ENCODE results near the gene INSC. TPM values are rescaled to one million over a fixed set of nuclear protein-coding genes. Genes with fewer than 3 reads are reported as not detected.

Gene INSC
- polyA plus RNA-seq, 1 donor from 2014 or later: 0.31 TPM

GRCh38 chr11:15101072-15101709 lies 13.5 kb upstream of the INSC start:
- peaks cover 21% of the 10 kb centered on the region for H3K27me3 Mint-ChIP-seq
- H3K4me1 Mint-ChIP-seq: peaks cover 1 to 7% (median 5%) of the 10 kb centered on the region in 3 donors
- H3K27ac Mint-ChIP-seq: no peak overlapping the region
- H3K4me3 Mint-ChIP-seq: no peak overlapping the region
- H3K36me3 Mint-ChIP-seq: peaks cover 2% of the 10 kb centered on the region
- peaks cover 0 to 9% (median 0%) of the 10 kb centered on the region in 3 donors for H3K9me3 Mint-ChIP-seq

DNA sequence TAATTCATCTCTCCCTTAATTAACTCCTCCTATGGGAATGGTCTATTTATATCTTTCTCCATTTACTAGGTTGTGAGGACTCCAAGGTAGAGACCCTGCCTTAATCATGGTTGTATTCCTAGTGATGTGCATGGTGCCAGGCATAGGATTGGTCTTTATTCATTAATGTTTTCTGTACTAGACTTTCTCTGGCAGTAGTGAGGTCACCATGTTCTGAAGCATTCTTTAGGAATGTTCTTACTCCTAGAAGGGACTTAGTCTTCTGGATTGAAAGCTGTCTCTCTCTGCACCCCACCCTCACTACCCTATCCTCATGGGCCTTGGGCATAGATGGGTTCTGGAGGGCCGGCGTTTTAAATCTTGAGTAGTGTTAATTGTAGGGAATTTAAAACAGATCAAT lies 10.6 kb upstream of the INSC start:
- Mint-ChIP-seq H3K4me1 (peaks cover 19 to 25% (median 22%) of the 10 kb centered on the region in 3 donors), H3K36me3 (peaks cover 3% of the 10 kb centered on the region), H3K4me3 (no peak overlapping the region), H3K9me3 (peaks cover 0 to 9% (median 0%) of the 10 kb centered on the region in 3 donors), H3K27ac (peak overlapping the region in 1 of 3 donors; percentile 47), H3K27me3 (peaks cover 12% of the 10 kb centered on the region)

GRCh38 chr11:15106201-15106965 lies 8.3 kb upstream of the INSC start:
- peaks cover 25 to 38% (median 36%) of the 10 kb centered on the region in 3 donors for H3K4me1 Mint-ChIP-seq
- no peak overlapping the region for H3K4me3 Mint-ChIP-seq
- peak overlapping the region in 1 of 3 donors; percentile 16 for H3K27ac Mint-ChIP-seq
- peaks cover 3% of the 10 kb centered on the region for H3K36me3 Mint-ChIP-seq
- H3K27me3 Mint-ChIP-seq: peaks cover 2% of the 10 kb centered on the region
- H3K9me3 Mint-ChIP-seq: peaks cover 0 to 9% (median 0%) of the 10 kb centered on the region in 3 donors

DNA sequence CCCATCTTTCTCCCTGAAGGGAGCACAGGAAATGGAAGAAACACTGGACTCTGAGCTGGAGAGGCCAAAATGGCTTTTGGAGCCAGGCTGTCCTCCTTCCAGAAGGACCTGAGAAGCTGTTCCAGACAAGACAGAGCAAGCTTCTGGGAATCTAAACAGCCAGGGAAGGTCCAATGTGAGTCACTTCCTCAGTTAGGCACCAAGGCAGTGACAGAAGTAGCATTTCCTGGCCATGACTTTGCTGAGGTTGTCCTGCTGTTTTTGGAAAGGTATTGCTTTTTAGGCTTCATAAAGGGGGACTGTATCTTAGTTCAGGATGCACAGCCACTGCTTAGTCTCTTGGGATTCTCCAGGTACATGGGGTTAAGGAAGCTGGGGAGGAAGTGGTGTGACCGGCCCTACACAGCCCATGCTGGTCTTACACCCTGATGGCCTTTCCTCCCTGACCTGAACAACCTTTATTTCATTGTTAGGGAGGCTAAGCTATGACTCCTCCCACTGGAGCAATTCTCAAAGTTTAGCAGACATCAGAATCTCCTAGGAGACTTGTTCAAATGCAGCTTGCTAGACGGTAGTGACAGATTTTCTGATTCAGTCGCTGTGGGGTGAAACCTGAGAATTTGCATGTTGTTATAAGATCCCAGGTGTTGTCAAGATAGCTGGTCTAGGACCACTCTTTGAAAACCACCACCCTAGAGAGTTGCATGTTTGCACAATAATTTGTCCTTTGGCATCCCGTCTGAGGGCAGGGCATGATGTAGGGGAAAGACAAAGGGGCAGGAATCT lies 6.8 kb upstream of the INSC start:
- Mint-ChIP-seq H3K9me3 (peaks cover 0 to 7% (median 0%) of the 10 kb centered on the region in 3 donors), H3K4me3 (peak overlapping the region in 1 of 4 donors; percentile 68), H3K4me1 (peaks cover 36 to 46% (median 45%) of the 10 kb centered on the region in 3 donors), H3K27ac (peak overlapping the region in 1 of 3 donors; percentile 10), H3K27me3 (peaks cover 2% of the 10 kb centered on the region), H3K36me3 (peaks cover 3% of the 10 kb centered on the region)

- H3K27ac Mint-ChIP-seq: peak overlapping the region; percentile 10 to 33 (median 20)
- peaks cover 0 to 1% (median 0%) of the 10 kb centered on the region in 3 donors for H3K9me3 Mint-ChIP-seq
- H3K36me3 Mint-ChIP-seq: peaks cover 3% of the 10 kb centered on the region
- H3K4me3 Mint-ChIP-seq: peak overlapping the region in 1 of 4 donors; percentile 68
- H3K27me3 Mint-ChIP-seq: peaks cover 5% of the 10 kb centered on the region
- H3K4me1 Mint-ChIP-seq: peaks cover 44 to 53% (median 52%) of the 10 kb centered on the region in 3 donors
Observed at GRCh38 chr11:15108592-15109130, 6.1 kb upstream of the INSC start.

GRCh38 chr11:15109602-15110001 lies 5.1 kb upstream of the INSC start:
- Mint-ChIP-seq H3K4me1 (peaks cover 49 to 58% (median 55%) of the 10 kb centered on the region in 3 donors), H3K27me3 (peaks cover 8% of the 10 kb centered on the region), H3K4me3 (no peak overlapping the region), H3K9me3 (no peaks in the 10 kb centered on the region), H3K27ac (no peak overlapping the region), H3K36me3 (peaks cover 3% of the 10 kb centered on the region)

GRCh38 chr11:15111215-15111614 lies 3.5 kb upstream of the INSC start:
- Mint-ChIP-seq H3K9me3 (no peaks in the 10 kb centered on the region), H3K27me3 (peaks cover 14% of the 10 kb centered on the region), H3K36me3 (peaks cover under 1% of the 10 kb centered on the region), H3K27ac (peak overlapping the region in 2 of 3 donors; percentile 5 to 35), H3K4me1 (peaks cover 52 to 60% (median 55%) of the 10 kb centered on the region in 3 donors), H3K4me3 (peak overlapping the region in 1 of 4 donors; percentile 50)

DNA sequence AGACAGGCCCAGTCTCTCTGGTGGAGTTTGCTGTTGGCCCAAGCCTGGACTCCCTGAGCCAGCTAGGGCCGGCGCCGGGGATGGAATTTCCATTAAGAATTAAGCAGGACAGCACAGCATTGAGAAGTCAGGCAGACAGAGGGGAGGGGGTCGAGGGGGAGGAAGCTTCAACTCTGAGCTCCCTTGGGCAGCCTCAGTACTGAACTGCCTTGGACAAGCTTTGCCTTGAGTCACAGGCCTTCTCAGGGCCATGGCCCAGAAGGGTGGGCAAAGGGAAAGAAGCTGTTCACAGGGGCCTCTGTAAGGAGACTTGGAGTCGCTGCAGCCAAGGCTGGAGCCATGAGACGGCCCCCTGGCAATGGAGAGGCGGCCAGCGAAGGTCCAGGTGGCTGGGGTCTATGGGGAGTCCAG lies 2.6 kb upstream of the INSC start:
- Mint-ChIP-seq H3K27me3 (peaks cover 17% of the 10 kb centered on the region), H3K9me3 (no peaks in the 10 kb centered on the region), H3K4me1 (peaks cover 52 to 56% (median 53%) of the 10 kb centered on the region in 3 donors), H3K36me3 (no peaks in the 10 kb centered on the region), H3K4me3 (peak overlapping the region in 1 of 4 donors; percentile 69), H3K27ac (peak overlapping the region in 1 of 3 donors; percentile 14)

DNA sequence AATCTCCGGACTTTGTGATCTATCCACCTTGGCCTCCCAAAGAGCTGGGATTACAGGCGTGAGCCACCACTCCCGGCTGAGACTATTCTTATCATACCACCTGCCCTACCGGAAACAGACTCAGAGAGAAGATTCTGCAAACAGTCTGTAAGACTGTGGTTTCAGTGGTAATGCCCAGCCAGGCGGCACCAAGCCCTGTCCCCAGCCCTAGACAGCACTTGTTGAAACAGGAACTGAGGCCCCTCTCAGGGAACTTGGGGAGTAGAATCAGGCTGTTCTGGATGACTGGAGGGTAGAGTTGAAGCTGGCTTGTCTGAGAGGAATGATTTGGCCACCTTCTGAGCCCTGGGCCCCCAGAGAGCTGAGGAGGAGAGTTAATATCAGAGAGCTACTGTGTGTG lies 1.3 kb upstream of the INSC start:
- Mint-ChIP-seq H3K27ac (peak overlapping the region; percentile 87 to 90 (median 90)), H3K27me3 (peaks cover 25% of the 10 kb centered on the region), H3K4me3 (peak overlapping the region; percentile 61 to 93 (median 80))

DNA sequence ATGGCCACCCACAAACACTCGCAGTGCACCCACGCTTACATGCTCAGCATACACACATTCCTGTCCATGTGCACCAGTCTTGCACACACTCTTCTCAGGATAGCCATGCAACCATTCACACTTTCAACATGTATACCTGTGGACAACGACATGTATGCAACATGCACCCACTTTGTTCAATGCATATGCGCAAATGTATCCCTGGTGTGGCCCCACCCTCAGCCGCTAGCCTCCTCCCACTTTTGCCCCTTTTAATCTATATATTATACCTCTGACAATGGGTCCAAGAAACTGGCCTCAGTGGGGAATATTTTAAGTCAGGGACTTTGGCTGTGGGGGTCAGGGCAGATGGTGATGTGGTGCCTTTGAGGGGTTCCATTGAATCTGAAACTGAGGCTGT lies 963 bp downstream of the INSC start:
- no peaks in the 10 kb centered on the region for H3K36me3 Mint-ChIP-seq
- peaks cover 32% of the 10 kb centered on the region for H3K27me3 Mint-ChIP-seq
- no peak overlapping the region for H3K27ac Mint-ChIP-seq
- no peak overlapping the region for H3K4me3 Mint-ChIP-seq
- H3K4me1 Mint-ChIP-seq: peaks cover 31 to 47% (median 37%) of the 10 kb centered on the region in 3 donors
- no peaks in the 10 kb centered on the region for H3K9me3 Mint-ChIP-seq

More for the DNA sequence above, 1.3 kb upstream of the INSC start:
- H3K36me3 Mint-ChIP-seq: no peaks in the 10 kb centered on the region
- peaks cover 43 to 51% (median 44%) of the 10 kb centered on the region in 3 donors for H3K4me1 Mint-ChIP-seq
- no peaks in the 10 kb centered on the region for H3K9me3 Mint-ChIP-seq

DNA sequence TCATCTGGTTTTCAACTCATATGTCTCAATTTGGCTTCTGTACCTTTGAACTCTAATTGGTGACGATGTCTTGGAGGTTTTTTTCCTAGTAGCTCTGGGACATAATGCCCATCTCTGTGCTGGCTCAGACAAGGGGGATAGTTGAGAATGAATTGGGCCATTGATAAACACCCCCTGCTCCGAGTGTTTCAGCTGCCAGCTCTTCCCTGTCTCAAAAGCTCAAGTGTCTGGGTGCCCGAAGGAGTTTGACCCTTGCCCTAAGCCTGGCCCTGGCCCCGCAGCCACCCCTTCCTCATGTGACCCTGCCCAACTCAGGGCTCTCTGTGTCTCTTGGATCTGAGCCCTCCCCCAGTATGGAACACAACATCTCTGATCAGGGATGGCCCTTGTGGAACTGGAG lies 3.0 kb downstream of the INSC start:
- Mint-ChIP-seq H3K27me3 (peaks cover 38% of the 10 kb centered on the region), H3K36me3 (no peaks in the 10 kb centered on the region), H3K27ac (no peak overlapping the region), H3K4me1 (peaks cover 19 to 32% (median 22%) of the 10 kb centered on the region in 3 donors), H3K9me3 (no peaks in the 10 kb centered on the region), H3K4me3 (no peak overlapping the region)

GRCh38 chr11:15118431-15118830 lies 3.7 kb downstream of the INSC start:
- Mint-ChIP-seq H3K4me1 (peaks cover 14 to 26% (median 16%) of the 10 kb centered on the region in 3 donors), H3K27me3 (peaks cover 40% of the 10 kb centered on the region), H3K9me3 (no peaks in the 10 kb centered on the region), H3K4me3 (no peak overlapping the region), H3K36me3 (no peaks in the 10 kb centered on the region), H3K27ac (no peak overlapping the region)

GRCh38 chr11:15119352-15119751 lies 4.6 kb downstream of the INSC start:
- Mint-ChIP-seq H3K36me3 (no peaks in the 10 kb centered on the region), H3K4me1 (peaks cover 9 to 19% (median 10%) of the 10 kb centered on the region in 3 donors), H3K27me3 (peaks cover 34% of the 10 kb centered on the region), H3K27ac (no peak overlapping the region), H3K9me3 (no peaks in the 10 kb centered on the region), H3K4me3 (no peak overlapping the region)

- no peaks in the 10 kb centered on the region for H3K36me3 Mint-ChIP-seq
- H3K27me3 Mint-ChIP-seq: peaks cover 34% of the 10 kb centered on the region
Observed at GRCh38 chr11:15119826-15120225, 5.1 kb downstream of the INSC start.

More at GRCh38 chr11:15119826-15120225, 5.1 kb downstream of the INSC start:
- Mint-ChIP-seq H3K4me3 (no peak overlapping the region), H3K4me1 (peaks cover 8 to 18% (median 9%) of the 10 kb centered on the region in 3 donors), H3K27ac (no peak overlapping the region), H3K9me3 (no peaks in the 10 kb centered on the region)

Measured in IgD-negative memory B cell (primary cell).